OCI-LY1 (cell line): ENCODE results near the gene CAPN2.

ENCODE experiments used
- EZH2 ChIP-seq: fragments of 200-600 bp; sonication (generic), shearing (Covaris generic); IDR thresholded peaks from 2 replicates; pipeline ENCODE4 v1.8.0; 2017; ENCODE audit warnings: borderline replicate concordance, mixed run types, mild to moderate bottlenecking, antibody characterized with exemption, low read length, moderate library complexity, mixed read lengths
- TF ChIP-seq, protein P1 (sequence below): fragments of 200-600 bp; sonication (generic), shearing (Covaris generic); IDR thresholded peaks from 2 replicates; pipeline ENCODE4 v1.5.1; 2017; ENCODE audit warnings: mild to moderate bottlenecking, antibody characterized with exemption, low read length, moderate library complexity, mixed read lengths

DNA sequence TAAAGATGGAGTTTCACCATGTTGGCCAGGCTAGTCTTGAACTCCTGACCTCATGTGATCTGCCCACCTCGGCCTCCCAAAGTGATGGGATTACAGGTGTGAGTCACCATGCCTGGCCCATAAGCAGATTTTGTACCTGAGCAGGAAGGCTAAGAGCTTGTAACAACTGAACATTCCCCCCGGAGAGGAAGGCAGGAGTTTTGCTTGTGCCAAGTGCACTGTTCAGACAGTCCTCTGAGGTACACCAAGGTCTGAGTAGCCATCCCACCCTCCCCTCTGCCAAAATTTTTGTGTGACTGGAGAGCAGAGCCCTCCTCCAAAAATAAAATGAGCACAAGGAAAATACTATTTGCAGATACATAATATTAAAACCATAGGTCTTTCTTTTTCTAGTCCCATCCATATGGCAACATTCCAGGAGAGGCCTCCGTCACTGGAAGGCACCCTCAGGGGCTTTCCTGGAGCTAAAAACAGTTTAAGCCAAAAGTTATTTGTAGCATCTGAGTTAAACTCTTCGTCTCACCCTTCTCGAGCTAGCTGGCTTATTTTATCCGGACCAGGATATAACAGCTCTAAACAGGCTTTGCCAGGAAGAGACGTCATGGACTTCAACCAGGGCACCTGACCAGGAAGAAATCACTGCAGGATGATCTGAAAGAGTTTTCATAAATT lies 27.2 kb downstream of the CAPN2 start:
- no peak for TF ChIP-seq EZH2
- TF ChIP-seq, protein P1, sequence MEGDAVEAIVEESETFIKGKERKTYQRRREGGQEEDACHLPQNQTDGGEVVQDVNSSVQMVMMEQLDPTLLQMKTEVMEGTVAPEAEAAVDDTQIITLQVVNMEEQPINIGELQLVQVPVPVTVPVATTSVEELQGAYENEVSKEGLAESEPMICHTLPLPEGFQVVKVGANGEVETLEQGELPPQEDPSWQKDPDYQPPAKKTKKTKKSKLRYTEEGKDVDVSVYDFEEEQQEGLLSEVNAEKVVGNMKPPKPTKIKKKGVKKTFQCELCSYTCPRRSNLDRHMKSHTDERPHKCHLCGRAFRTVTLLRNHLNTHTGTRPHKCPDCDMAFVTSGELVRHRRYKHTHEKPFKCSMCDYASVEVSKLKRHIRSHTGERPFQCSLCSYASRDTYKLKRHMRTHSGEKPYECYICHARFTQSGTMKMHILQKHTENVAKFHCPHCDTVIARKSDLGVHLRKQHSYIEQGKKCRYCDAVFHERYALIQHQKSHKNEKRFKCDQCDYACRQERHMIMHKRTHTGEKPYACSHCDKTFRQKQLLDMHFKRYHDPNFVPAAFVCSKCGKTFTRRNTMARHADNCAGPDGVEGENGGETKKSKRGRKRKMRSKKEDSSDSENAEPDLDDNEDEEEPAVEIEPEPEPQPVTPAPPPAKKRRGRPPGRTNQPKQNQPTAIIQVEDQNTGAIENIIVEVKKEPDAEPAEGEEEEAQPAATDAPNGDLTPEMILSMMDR: no peak
